ENCODE results near the gene ST3GAL4. TPM values are rescaled to one million over a fixed set of nuclear protein-coding genes. Genes with fewer than 3 reads are reported as not detected.

The ST3GAL4 gene
- total and polyA plus RNA-seq, 4 donors, result 23.6 to 38.3 (median 31.7) TPM

DNA sequence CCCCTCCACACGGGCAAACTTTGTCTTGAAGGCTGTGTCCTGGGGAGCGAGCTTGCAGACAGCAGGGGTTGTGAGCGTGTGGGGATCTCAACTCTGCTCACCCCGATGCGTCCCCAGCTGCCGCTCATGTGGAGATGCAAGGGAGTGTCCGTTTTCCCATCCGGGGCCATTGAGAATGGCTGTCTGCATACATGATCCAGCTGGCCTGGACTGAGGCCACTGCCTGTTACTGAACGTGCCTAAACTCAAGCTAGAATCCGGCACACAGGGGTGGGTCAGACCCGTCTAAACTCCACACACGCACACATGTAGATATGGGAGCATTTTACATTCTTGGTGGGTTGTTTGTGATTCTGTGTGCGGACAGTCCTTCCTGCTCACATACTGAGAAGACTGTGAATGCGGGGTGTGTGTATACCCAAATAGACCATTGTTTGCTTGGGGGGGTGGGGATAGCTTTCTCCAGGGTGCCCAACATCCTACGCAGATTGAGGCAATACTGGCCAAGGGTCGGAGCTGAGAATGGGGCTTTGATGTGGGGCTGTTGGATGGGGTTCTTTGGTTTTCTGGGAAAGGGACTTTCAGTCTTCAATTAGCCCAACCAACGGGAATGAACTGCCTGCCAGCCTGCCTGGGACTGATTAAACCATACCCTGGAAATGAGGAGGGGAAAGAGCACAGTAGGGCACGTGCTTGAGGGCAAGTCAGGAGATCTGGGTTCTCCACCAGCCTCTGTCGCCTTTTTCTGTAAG, 60.4 kb downstream of the ST3GAL4 start:
- no peak for ATAC-seq (ENCODE audit: insufficient read depth, low FRiP score)
- H3K9ac ChIP-seq (ENCODE audit: insufficient read depth in 1 of 2, low read length in 2 of 2), result peak overlapping the region in 1 of 2 donors; percentile 73
- DNase-seq, result peak; percentile 98 to 99 (median 99)
- H3K9me3 ChIP-seq (ENCODE audit: control insufficient read depth in 4 of 4, insufficient read depth in 3 of 4, low read length in 3 of 4), result no peaks in the 10 kb centered on the region
- peak overlapping the region; percentile 89 to 93 for H3K27ac ChIP-seq (ENCODE audit: low read depth in 1 of 2, low read length in 1 of 2)
- TF ChIP-seq, protein P1, sequence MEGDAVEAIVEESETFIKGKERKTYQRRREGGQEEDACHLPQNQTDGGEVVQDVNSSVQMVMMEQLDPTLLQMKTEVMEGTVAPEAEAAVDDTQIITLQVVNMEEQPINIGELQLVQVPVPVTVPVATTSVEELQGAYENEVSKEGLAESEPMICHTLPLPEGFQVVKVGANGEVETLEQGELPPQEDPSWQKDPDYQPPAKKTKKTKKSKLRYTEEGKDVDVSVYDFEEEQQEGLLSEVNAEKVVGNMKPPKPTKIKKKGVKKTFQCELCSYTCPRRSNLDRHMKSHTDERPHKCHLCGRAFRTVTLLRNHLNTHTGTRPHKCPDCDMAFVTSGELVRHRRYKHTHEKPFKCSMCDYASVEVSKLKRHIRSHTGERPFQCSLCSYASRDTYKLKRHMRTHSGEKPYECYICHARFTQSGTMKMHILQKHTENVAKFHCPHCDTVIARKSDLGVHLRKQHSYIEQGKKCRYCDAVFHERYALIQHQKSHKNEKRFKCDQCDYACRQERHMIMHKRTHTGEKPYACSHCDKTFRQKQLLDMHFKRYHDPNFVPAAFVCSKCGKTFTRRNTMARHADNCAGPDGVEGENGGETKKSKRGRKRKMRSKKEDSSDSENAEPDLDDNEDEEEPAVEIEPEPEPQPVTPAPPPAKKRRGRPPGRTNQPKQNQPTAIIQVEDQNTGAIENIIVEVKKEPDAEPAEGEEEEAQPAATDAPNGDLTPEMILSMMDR (IDR thresholded peaks at IDR 0.05; ENCODE audit: control extremely low read depth, extremely low read depth), result no peak
- peaks cover 25 to 60% (median 26%) of the 10 kb centered on the region in 5 donors for H3K4me1 ChIP-seq (ENCODE audit: control insufficient read depth in 5 of 5, insufficient read depth in 5 of 5, low read length in 5 of 5)
- no peak overlapping the region for H3K4me3 ChIP-seq
- no peaks in the 10 kb centered on the region for H3K27me3 ChIP-seq (ENCODE audit: control insufficient read depth in 3 of 3, insufficient read depth in 3 of 3, low read length in 2 of 3)
- WGBS, 2 donors, result 76 to 82% methylated on average over 19 of the region's 19 CpGs
- H3K36me3 ChIP-seq (ENCODE audit: control insufficient read depth in 4 of 4, insufficient read depth in 4 of 4, low read length in 4 of 4), result peaks cover 0 to 23% (median 8%) of the 10 kb centered on the region in 4 donors

DNA sequence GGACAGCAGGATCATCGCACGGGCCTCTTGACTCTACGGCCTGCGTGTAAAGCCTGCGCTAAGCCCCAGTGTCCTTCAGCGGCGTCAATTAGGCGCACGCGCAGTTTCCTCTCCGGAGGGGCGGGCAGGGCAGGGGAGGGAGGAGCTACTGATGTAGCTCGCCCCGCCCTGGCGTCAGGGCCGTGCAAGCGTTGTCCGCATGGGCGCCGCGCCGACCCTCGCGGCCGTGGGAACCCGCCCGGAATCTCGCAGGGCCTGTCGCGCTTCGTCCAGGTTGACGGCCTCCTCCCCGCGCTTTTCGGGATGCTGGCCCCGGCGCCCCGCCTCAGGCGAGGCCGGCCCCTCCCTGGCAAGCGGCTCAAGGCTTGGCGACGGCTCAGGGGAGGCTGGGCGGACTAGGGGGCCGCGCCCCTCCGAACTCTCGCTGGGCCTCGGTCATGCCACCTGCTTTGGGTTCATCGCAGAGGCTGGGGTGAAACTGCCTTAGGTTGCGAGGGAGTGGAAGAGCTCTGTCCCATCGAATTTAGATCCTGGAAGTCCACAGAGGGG, 61.1 kb downstream of the ST3GAL4 start:
- no peaks in the 10 kb centered on the region for H3K9me3 ChIP-seq (ENCODE audit: control insufficient read depth in 4 of 4, insufficient read depth in 3 of 4, low read length in 3 of 4)
- peaks cover 0 to 23% (median 8%) of the 10 kb centered on the region in 4 donors for H3K36me3 ChIP-seq (ENCODE audit: control insufficient read depth in 4 of 4, insufficient read depth in 4 of 4, low read length in 4 of 4)
- ATAC-seq (ENCODE audit: insufficient read depth, low FRiP score), result peak; percentile 90
- peak; percentile 91 to 95 (median 93) for DNase-seq
- H3K27me3 ChIP-seq (ENCODE audit: control insufficient read depth in 3 of 3, insufficient read depth in 3 of 3, low read length in 2 of 3), result no peaks in the 10 kb centered on the region
- H3K4me1 ChIP-seq (ENCODE audit: control insufficient read depth in 5 of 5, insufficient read depth in 5 of 5, low read length in 5 of 5), result peaks cover 22 to 68% (median 30%) of the 10 kb centered on the region in 5 donors
- peak overlapping the region in 1 of 2 donors; percentile 73 for H3K9ac ChIP-seq (ENCODE audit: insufficient read depth in 1 of 2, low read length in 2 of 2)
- peak overlapping the region; percentile 51 for H3K4me3 ChIP-seq
- H3K27ac ChIP-seq (ENCODE audit: low read depth in 1 of 2, low read length in 1 of 2), result peak overlapping the region; percentile 89 to 93
- WGBS, 2 donors, result 4% methylated on average over 48 to 52 of the region's 52 CpGs
- TF ChIP-seq, protein P1 (IDR thresholded peaks at IDR 0.05; ENCODE audit: control extremely low read depth, extremely low read depth), result no peak

DNA sequence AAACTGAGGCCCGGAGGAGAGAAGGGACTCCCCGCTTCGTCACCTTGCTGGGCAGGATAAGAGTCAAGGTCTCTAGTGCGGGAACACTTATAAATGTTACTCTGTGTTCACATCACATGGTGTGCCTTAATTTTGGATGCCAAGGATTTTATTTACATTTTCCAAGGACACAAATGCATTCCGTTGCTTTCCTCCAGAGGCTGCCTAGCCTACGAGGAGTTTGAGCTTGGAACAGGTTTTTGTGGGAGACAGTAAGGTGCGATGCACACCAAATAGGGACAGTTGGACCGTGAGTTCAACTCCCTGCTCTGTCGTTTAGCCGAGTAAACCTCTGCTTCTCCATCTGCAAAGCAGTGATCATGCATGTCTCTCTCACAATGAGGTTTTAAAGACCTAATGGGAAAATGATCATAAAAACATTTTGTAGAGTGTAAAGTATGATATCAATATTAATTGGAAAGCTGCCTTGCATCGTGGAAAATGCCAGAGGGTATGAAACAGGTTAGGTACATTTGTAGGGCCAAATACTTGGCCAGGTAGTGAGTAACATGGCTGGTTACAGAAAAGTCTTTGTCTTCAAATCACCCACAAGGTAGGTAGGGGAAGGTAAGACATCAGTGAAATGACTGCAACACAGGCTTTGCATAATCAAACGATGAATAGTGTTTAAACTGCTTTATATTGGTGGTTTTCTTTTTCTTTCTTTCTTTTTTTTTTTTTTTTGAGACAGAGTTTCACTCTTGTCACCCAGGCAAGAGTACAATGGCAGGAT, 61.8 kb downstream of the ST3GAL4 start:
- no peaks in the 10 kb centered on the region for H3K9me3 ChIP-seq (ENCODE audit: control insufficient read depth in 4 of 4, insufficient read depth in 3 of 4, low read length in 3 of 4)
- H3K9ac ChIP-seq (ENCODE audit: insufficient read depth in 1 of 2, low read length in 2 of 2), result no peak overlapping the region
- peak overlapping the region; percentile 89 to 93 for H3K27ac ChIP-seq (ENCODE audit: low read depth in 1 of 2, low read length in 1 of 2)
- H3K4me3 ChIP-seq, result no peak overlapping the region
- H3K27me3 ChIP-seq (ENCODE audit: control insufficient read depth in 3 of 3, insufficient read depth in 3 of 3, low read length in 2 of 3), result no peaks in the 10 kb centered on the region
- ATAC-seq (ENCODE audit: insufficient read depth, low FRiP score) (no peak), DNase-seq (peak in 2 of 3 donors; percentile 51 to 60)
- WGBS, 2 donors, result 64 to 79% methylated on average over 12 of the region's 12 CpGs
- H3K36me3 ChIP-seq (ENCODE audit: control insufficient read depth in 4 of 4, insufficient read depth in 4 of 4, low read length in 4 of 4), result peaks cover 0 to 16% (median 8%) of the 10 kb centered on the region in 4 donors
- peaks cover 24 to 74% (median 30%) of the 10 kb centered on the region in 5 donors for H3K4me1 ChIP-seq (ENCODE audit: control insufficient read depth in 5 of 5, insufficient read depth in 5 of 5, low read length in 5 of 5)
- TF ChIP-seq, protein P1 (IDR thresholded peaks at IDR 0.05; ENCODE audit: control extremely low read depth, extremely low read depth), result no peak

Data from lung (tissue), 12 donors.